Hepatocyte (in vitro differentiated cells): ENCODE results near the gene PSMG4.

Experiments used
- EZH2 ChIP-seq: fragments of 200-600 bp; sonication (generic); IDR thresholded peaks from 2 replicates; pipeline ENCODE4 v1.6.1; 2016; ENCODE audit warnings: antibody characterized with exemption, mild to moderate bottlenecking, borderline replicate concordance
- TF ChIP-seq, protein P1 (sequence below): fragments of 200-600 bp; sonication (generic); IDR thresholded peaks from 2 replicates; pipeline ENCODE4 v1.5.1; 2016; ENCODE audit warnings: antibody characterized with exemption, mild to moderate bottlenecking; ENCODE audit not compliant: poor library complexity

DNA sequence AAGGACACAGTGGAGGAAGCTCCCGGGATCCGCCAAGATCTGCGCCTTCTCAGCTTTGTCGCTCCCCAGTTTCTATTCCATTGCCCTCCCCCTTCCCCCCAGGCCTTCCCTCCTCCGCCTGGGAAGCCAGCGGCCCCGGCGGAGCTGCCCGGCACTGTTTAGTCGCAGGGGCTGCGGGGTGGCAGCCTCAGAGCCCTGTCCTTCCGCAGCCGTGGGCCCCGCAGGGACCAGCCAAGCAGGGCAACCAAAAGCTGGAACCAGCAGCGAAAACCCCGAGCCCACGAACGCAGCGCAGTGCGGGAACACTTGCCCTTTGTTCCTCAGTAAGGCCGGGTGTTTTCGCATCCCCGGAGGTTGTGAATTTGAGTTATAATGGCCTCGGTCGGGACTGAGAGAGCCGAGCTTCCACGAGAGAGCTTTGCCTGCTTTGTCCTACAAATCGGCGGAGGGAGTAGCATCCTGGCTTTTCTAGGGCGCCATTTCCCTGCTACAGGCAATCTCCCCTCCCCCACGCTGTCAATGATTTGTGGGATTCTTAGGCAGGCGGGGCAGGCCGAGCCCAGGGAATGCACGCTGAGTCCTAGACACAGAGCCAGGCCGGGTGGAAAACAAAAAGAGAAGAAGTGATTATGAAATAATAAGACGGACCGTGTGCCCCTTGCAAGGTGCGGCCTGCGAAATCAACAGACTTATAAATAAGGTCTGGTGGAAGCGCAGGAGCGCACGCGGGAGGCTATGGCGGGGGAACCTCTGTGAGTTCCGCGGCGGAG is 27.3 kb upstream of the PSMG4 start:
- TF ChIP-seq, protein P1, sequence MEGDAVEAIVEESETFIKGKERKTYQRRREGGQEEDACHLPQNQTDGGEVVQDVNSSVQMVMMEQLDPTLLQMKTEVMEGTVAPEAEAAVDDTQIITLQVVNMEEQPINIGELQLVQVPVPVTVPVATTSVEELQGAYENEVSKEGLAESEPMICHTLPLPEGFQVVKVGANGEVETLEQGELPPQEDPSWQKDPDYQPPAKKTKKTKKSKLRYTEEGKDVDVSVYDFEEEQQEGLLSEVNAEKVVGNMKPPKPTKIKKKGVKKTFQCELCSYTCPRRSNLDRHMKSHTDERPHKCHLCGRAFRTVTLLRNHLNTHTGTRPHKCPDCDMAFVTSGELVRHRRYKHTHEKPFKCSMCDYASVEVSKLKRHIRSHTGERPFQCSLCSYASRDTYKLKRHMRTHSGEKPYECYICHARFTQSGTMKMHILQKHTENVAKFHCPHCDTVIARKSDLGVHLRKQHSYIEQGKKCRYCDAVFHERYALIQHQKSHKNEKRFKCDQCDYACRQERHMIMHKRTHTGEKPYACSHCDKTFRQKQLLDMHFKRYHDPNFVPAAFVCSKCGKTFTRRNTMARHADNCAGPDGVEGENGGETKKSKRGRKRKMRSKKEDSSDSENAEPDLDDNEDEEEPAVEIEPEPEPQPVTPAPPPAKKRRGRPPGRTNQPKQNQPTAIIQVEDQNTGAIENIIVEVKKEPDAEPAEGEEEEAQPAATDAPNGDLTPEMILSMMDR, result no peak
- no peak for TF ChIP-seq EZH2
